ENCODE measurements around the gene FAM20A. TPM values are rescaled to one million over a fixed set of nuclear protein-coding genes. Genes with fewer than 3 reads are reported as not detected.

FAM20A gene
- total RNA-seq, 3 donors from 2014 or later = 1.9 to 6.1 (median 5.8) TPM

GRCh38 chr17:68568581-68568980, 32.6 kb downstream of the FAM20A start:
- intact Hi-C loops (cut with DNase I, micrococcal nuclease) = no loop called here
- Histone ChIP-seq H3K36me3 (ENCODE audit: low read depth) (no peaks in the 10 kb centered on the region), H3K9me3 (no peaks in the 10 kb centered on the region), H3K4me3 (no peak overlapping the region), H3K4me1 (ENCODE audit: low read depth) (no peaks in the 10 kb centered on the region)
- ATAC-seq (no peak), DNase-seq (no peak)
- TF ChIP-seq CTCF (IDR thresholded peaks at IDR 0.05) = no peak

GRCh38 chr17:68567581-68567980, 33.6 kb downstream of the FAM20A start:
- DNase-seq (no peak), ATAC-seq (no peak)
- Histone ChIP-seq H3K9me3 (no peaks in the 10 kb centered on the region), H3K36me3 (ENCODE audit: low read depth) (no peaks in the 10 kb centered on the region), H3K4me1 (ENCODE audit: low read depth) (no peaks in the 10 kb centered on the region), H3K4me3 (no peak overlapping the region)
- intact Hi-C loops (cut with DNase I, micrococcal nuclease) = no loop called here
- TF ChIP-seq CTCF (IDR thresholded peaks at IDR 0.05) = no peak

- ATAC-seq (no peak), DNase-seq (no peak)
- Histone ChIP-seq H3K4me3 (no peak overlapping the region), H3K9me3 (no peaks in the 10 kb centered on the region), H3K4me1 (ENCODE audit: low read depth) (no peaks in the 10 kb centered on the region), H3K36me3 (ENCODE audit: low read depth) (no peaks in the 10 kb centered on the region)
- intact Hi-C loops (cut with DNase I, micrococcal nuclease) = no loop called here
- TF ChIP-seq CTCF (IDR thresholded peaks at IDR 0.05) = no peak
These were observed 34.1 kb downstream of the FAM20A start for GRCh38 chr17:68567035-68567434.

GRCh38 chr17:68566442-68566738, 34.8 kb downstream of the FAM20A start:
- no peaks in the 10 kb centered on the region for H3K36me3 ChIP-seq (ENCODE audit: low read depth)
- no peak for TF ChIP-seq CTCF (IDR thresholded peaks at IDR 0.05)
- no peak overlapping the region for H3K4me3 ChIP-seq
- intact Hi-C loops (cut with DNase I, micrococcal nuclease) = no loop called here
- ATAC-seq (no peak), DNase-seq (no peak)
- no peaks in the 10 kb centered on the region for H3K4me1 ChIP-seq (ENCODE audit: low read depth)
- H3K9me3 ChIP-seq = no peaks in the 10 kb centered on the region

GRCh38 chr17:68565661-68566441, 35.3 kb downstream of the FAM20A start:
- no peak overlapping the region for H3K4me3 ChIP-seq
- DNase-seq = no peak
- no peaks in the 10 kb centered on the region for H3K4me1 ChIP-seq (ENCODE audit: low read depth)
- no peaks in the 10 kb centered on the region for H3K36me3 ChIP-seq (ENCODE audit: low read depth)
- intact Hi-C loops (cut with DNase I, micrococcal nuclease) = no loop called here
- TF ChIP-seq CTCF (IDR thresholded peaks at IDR 0.05) = no peak
- H3K9me3 ChIP-seq = no peaks in the 10 kb centered on the region
- ATAC-seq = no peak

All from mucosa of descending colon (tissue), 3 donors.